A673 (cell line): ENCODE data around the gene OSBP2. TPM values are rescaled to one million over a fixed set of nuclear protein-coding genes. Genes with fewer than 3 reads are reported as not detected.

Source experiments
- BruUV-seq: library from RNA; stranded (reverse); fragments of 400-500 nt; replicated peaks from 2 replicates; lab custom pipeline; 2021; lab: Mats Ljungman, UMichigan
- CTCF ChIA-PET: fragments of 300-600 bp; sonication (Branson Sonifier 250); formaldehyde crosslinking; loops from one replicate; lab custom pipeline; 2022; ENCODE audit warnings: antibody characterized with exemption; lab: Charles Lee
- POLR2A ChIA-PET: fragments of 300-600 bp; sonication (Branson Sonifier 250); formaldehyde crosslinking; loops from one replicate; lab custom pipeline; 2022; ENCODE audit warnings: antibody characterized with exemption; ENCODE audit not compliant: low non-redundant PET; lab: Charles Lee
- DNase-seq: peaks from one replicate; pipeline ENCODE4 v3.0.0-alpha.2; 2015; ENCODE audit warnings: low spot score
- H3K27ac ChIP-seq: fragments of 200-600 bp; sonication (generic); 2 replicates; pipeline ENCODE4 v1.5.1; 2016; ENCODE audit warnings: mixed run types, low read depth, mild to moderate bottlenecking, mixed read lengths, antibody characterized with exemption, low read length; ENCODE audit not compliant: poor library complexity, severe bottlenecking
- H3K27me3 ChIP-seq: fragments of 200-600 bp; sonication (generic); replicated peaks from 2 replicates; pipeline ENCODE4 v1.6.1; 2017; ENCODE audit warnings: mixed run types, low read depth, mild to moderate bottlenecking, mixed read lengths, antibody characterized with exemption, low read length; ENCODE audit not compliant: insufficient read depth, poor library complexity
- H3K36me3 ChIP-seq: fragments of 200-600 bp; sonication (generic); 2 replicates; pipeline ENCODE4 v1.6.1; 2016; ENCODE audit warnings: mixed run types, mild to moderate bottlenecking, mixed read lengths, antibody characterized with exemption, low read length; ENCODE audit not compliant: insufficient read depth, poor library complexity, severe bottlenecking
- H3K4me1 ChIP-seq: fragments of 200-600 bp; sonication (generic); 2 replicates; pipeline ENCODE4 v1.6.1; 2017; ENCODE audit warnings: mixed run types, mild to moderate bottlenecking, mixed read lengths, antibody characterized with exemption, low read length; ENCODE audit not compliant: insufficient read depth, poor library complexity, severe bottlenecking
- H3K4me3 ChIP-seq: fragments of 200-600 bp; sonication (generic); 2 replicates; pipeline ENCODE4 v1.5.1; 2016; ENCODE audit warnings: low read depth, mixed run types, mild to moderate bottlenecking, mixed read lengths, low read length; ENCODE audit not compliant: poor library complexity, severe bottlenecking
- H3K9me3 ChIP-seq: fragments of 200-600 bp; sonication (generic); 2 replicates; pipeline ENCODE4 v1.6.1; 2016; ENCODE audit warnings: mixed run types, low read depth, mild to moderate bottlenecking, mixed read lengths, antibody characterized with exemption, low read length; ENCODE audit not compliant: poor library complexity, severe bottlenecking
- EZH2 ChIP-seq: fragments of 200-600 bp; sonication (generic); IDR thresholded peaks from 2 replicates; pipeline ENCODE4 v1.6.1; 2017; ENCODE audit warnings: borderline replicate concordance, low read depth, mild to moderate bottlenecking, mixed read lengths, antibody characterized with exemption, low read length; ENCODE audit not compliant: poor library complexity, severe bottlenecking
- intact Hi-C: fragments of 100-400 bp; cut with micrococcal nuclease; formaldehyde crosslinking; loops from one replicate; pipeline ENCODE4 v1.10.0; 2022; ENCODE audit not compliant: unreplicated experiment
- total RNA-seq: library from RNA; stranded (reverse); gene quantifications from 2 replicates; pipeline ENCODE4 v1.2.3, GENCODE V29; 2021
- TF ChIP-seq, protein P1 (sequence below): fragments of 300-800, 200-600 bp; sonication (generic); conservative IDR thresholded peaks from 2 replicates; pipeline ENCODE4 v1.5.1; 2017; ENCODE audit warnings: low read depth, mild to moderate bottlenecking, antibody characterized with exemption, low read length, moderate library complexity, mixed read lengths

The OSBP2 gene
- total RNA-seq, 1 experiment from 2014 or later = 1.8 TPM

DNA sequence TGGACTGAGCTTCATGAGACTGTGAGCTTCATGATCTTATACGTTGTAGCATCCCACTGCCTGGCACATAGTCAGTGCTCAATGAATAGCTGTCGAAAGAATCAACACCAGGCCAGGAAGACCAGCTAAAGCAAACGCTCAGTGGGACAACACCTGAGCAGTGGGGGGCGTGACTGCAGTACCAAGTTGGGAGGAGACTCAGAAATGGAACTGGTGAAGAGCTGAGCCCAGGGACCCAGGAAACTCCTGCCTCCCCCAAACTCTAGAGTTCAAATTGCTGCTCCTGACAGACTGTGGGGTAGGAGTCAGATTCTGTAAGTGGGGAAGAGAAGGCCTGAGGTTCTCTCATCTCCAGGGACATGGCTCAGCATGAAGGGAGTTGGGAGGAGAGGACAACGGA, 214.6 kb downstream of the OSBP2 start:
- no peak overlapping the region for H3K4me3 ChIP-seq
- POLR2A ChIA-PET = no interaction called here
- H3K27me3 ChIP-seq = no peaks in the 10 kb centered on the region
- TF ChIP-seq, protein P1, sequence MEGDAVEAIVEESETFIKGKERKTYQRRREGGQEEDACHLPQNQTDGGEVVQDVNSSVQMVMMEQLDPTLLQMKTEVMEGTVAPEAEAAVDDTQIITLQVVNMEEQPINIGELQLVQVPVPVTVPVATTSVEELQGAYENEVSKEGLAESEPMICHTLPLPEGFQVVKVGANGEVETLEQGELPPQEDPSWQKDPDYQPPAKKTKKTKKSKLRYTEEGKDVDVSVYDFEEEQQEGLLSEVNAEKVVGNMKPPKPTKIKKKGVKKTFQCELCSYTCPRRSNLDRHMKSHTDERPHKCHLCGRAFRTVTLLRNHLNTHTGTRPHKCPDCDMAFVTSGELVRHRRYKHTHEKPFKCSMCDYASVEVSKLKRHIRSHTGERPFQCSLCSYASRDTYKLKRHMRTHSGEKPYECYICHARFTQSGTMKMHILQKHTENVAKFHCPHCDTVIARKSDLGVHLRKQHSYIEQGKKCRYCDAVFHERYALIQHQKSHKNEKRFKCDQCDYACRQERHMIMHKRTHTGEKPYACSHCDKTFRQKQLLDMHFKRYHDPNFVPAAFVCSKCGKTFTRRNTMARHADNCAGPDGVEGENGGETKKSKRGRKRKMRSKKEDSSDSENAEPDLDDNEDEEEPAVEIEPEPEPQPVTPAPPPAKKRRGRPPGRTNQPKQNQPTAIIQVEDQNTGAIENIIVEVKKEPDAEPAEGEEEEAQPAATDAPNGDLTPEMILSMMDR = no peak
- no peak for TF ChIP-seq EZH2
- CTCF ChIA-PET = no interaction called here
- no peak overlapping the region for H3K27ac ChIP-seq
- DNase-seq = no peak
- intact Hi-C loops = no loop called here
- no peaks in the 10 kb centered on the region for H3K36me3 ChIP-seq
- no peaks in the 10 kb centered on the region for H3K4me1 ChIP-seq
- no TSS peak for BruUV-seq
- H3K9me3 ChIP-seq = no peaks in the 10 kb centered on the region

- Histone ChIP-seq H3K27me3 (no peaks in the 10 kb centered on the region), H3K4me3 (no peak overlapping the region), H3K4me1 (no peaks in the 10 kb centered on the region), H3K36me3 (no peaks in the 10 kb centered on the region), H3K9me3 (no peaks in the 10 kb centered on the region), H3K27ac (no peak overlapping the region)
- ChIA-PET CTCF (no interaction called here), POLR2A (interaction anchor here (0.5 kb wide), 1 partner anchor 61 kb away, joined by 4 read pairs; no protein-coding TSS in a partner anchor)
- BruUV-seq = no TSS peak
- TF ChIP-seq EZH2 = no peak
- TF ChIP-seq, protein P1 = no peak
- intact Hi-C loops = no loop called here
- DNase-seq = no peak
Measured at GRCh38 chr22:30910358-30910757, 215.7 kb downstream of the OSBP2 start.

DNA sequence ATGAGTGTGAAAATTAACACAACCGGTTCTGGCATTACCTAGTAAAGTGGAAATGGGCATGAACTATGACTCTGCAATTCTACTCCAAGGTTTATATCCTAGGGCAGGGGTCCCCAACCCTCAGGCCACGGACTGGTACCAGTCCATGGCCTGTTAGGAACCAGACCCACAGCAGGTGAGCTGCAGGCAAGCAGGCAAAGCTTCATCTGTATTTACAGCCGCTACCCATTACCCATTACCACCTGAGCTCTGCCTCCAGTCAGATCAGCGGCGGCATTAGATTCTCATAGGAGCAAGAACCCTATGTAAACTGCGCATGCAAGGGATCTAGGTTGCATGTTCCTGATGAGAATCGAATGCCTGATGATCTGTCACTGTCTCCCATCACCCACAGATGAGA, 224.1 kb downstream of the OSBP2 start:
- TF ChIP-seq EZH2 = no peak
- TF ChIP-seq, protein P1 = no peak
- POLR2A ChIA-PET = no interaction called here
- intact Hi-C loops = no loop called here
- peaks cover 14% of the 10 kb centered on the region for H3K4me1 ChIP-seq
- no peaks in the 10 kb centered on the region for H3K36me3 ChIP-seq
- DNase-seq = no peak
- no TSS peak for BruUV-seq
- H3K27me3 ChIP-seq = no peaks in the 10 kb centered on the region
- no peak overlapping the region for H3K27ac ChIP-seq
- no peak overlapping the region for H3K4me3 ChIP-seq
- H3K9me3 ChIP-seq = peaks cover 5% of the 10 kb centered on the region
- CTCF ChIA-PET = no interaction called here
